HG02642 (cell line): ENCODE data around the gene DISC1.
"Not testable (repeated sequence)": the region's sequence is repeated elsewhere in the genome, so short reads cannot be mapped to it uniquely, and the experiment has no call there.

Experiments used
- ATAC-seq: cut with Tn5 transposase; IDR thresholded peaks from one replicate; pipeline ENCODE4 v1.9.1; 2021; ENCODE audit warnings: mild to moderate bottlenecking; ENCODE audit not compliant: unreplicated experiment, poor library complexity

Gene DISC1

DNA sequence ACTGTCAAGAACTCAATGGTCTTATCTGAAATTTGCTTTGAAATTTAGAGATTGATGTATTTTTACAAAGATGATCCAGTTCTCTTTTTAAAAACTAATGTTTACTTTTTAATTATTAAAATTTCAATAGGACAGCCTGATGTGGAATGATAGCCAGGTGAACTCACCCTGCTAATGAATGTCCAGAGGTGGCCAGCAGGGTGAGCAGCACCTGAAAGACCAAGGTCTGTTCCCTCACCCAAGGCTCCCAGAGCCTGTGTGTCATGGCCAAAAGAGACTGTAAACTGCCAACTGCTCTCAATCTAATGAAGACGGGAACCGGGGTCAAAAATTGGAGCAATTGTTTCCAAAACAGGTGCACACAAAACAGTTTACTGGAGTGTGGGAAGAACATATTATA is 340.4 kb downstream of the DISC1 start:
- no peak for ATAC-seq

DNA sequence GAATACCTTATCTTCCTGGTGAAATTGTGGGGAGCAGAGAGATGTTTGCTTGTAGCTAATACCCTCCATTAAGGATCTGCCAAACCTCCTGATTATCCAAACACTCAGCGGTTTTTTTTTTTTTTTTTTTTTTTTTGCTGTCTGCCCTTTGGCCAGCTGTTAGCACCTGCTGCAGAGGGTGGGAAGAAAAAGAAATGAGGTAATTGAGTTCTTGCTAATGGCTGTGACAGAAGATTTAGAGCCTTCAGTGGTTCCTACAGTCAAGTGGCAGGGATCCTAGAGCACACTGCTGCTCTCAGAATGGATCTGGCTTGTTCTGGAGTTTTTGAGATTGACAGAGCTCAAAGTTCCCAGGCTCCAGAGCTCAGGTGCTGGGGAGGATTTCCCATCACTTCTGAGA is 342.5 kb downstream of the DISC1 start:
- no peak for ATAC-seq

DNA sequence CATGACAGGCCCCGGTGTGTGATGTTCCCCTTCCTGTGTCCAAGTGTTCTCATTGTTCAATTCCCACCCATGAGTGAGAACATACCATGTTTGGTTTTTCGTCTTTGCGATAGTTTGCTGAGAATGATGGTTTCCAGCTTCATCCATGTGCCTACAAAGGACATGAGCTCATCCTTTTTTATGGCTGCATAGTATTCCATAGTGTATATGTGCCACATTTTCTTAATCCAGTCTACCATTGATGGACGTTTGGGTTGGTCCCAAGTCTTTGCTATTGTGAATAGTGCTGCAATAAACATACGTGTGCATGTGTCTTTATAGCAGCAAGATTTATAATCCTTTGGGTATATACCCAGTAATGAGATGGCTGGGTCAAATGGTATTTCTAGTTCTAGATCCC is 343.2 kb downstream of the DISC1 start:
- ATAC-seq = not testable (repeated sequence)

DNA sequence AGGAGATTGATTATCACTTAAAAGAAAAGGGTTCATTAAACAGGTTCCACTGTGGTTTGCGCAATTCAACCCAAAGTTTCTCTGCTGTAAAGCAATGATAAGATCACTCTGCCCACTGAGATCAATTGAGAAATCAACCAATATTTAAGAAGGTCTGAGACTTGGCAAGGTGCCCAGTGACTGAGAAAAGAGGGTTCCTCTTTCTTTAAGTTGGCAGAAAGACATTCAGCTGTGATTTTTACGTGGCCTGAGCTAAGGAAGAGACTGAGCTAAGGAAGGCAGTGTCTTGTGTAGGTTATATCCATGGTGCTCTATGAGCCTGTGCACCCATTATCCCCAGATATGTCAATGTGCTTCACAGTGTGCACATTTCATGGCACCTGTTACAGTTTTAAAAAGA is 344.1 kb downstream of the DISC1 start:
- no peak for ATAC-seq

DNA sequence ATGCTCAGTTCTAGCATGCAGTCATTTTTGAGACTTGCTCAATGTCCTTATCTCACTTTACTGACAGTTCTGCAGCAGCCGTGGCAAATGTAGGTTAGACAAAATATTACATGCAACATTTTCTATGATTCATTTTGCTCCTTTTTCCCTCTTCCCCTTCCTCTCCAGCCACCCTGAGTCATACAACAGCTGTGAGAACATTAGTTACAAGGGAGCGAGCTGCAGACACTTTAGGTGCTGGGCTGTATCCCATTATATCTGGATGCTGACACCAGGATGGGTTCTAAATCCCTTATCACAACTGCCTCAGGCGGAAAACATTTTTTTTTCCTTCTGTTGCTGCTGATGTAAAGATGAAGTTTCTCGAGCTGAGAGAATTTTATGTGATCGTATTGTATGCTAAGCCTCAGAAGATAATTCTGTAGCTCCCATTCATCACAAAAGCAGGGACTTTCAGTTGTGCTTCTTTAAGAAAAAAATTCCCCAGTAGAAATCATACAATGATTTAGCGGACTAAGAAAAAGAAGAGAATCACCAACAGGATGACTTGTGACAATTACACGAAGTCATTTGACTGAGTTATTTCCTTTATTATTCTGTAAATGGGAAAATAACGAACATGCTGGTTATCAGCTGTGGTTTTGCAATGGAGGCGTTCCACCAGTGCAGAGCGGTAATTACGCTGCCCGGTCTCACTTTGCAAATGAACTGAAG is 345.0 kb downstream of the DISC1 start:
- no peak for ATAC-seq

DNA sequence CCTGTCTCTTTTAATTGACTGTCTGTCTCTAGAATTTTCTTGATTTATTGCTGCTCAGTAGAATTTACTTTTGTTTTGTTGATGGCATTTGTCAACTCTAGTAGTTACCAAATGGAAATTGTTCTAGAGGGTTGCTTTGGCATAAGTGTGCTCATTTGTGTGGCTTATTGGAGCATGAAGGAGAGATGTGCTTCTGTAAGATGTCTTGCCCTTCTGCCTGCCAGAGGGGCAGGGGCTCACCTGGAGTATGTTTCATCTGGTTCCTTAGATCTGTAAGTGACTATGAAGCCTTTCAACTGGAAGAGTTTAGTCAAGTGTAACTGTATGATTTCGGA is 345.5 kb downstream of the DISC1 start:
- ATAC-seq = no peak

DNA sequence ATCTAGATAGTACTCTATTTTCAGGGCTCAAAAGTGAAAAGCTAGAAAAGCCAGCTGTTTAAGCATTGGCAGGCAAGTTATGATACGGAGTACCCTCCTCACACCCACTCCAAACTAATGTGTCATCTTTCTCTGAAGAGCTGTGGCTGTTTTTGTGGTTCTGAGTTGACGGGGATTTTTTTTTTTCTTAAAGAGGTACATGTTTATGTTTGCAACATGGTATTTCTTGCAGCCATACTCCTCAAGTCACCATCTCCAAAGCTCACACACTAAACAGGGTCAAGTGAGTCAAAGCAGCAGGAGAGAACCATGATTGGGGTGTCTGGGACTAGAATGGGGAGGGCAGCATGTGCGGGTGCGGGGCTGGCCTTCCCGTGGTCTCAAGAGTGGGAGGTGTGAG is 347.2 kb downstream of the DISC1 start:
- no peak for ATAC-seq

DNA sequence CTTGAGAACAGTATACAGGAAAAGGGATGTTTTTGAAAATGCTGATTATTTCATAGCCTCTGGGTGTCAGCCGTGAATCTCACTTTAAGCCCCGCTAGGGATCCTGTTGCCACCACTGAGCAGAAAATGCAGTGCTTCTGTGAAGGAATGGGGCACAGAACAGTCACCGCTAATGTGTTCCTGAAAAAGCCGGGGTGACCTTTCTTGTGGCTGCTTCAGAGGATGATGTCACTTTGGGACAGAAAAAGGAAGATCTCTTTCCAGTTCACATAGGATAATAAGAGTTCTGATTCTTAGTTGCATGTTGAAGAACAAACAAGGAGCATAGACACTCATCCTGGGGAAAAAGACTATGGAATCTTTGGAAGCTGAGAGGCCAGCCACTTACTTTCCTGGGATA is 349.6 kb downstream of the DISC1 start:
- ATAC-seq = no peak

DNA sequence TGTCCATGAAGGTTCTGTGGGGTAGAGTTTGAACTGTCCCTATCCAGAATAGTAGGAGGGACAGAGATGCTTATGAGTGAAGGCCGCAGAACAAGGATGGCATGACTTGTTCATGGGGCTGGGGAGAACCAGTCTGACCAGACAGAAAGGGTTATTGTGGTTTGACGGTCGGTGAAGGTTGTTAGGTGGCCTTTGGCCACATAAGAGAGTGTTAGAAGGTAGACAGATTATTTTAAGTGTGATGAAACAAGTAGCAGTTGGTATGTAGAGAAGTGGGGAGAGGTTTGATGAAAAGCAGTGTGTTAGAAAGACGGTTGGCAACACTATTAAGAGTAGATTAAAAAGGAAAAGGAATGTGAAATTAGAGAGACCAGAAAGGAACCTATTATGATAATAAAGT is 355.1 kb downstream of the DISC1 start:
- ATAC-seq = no peak

DNA sequence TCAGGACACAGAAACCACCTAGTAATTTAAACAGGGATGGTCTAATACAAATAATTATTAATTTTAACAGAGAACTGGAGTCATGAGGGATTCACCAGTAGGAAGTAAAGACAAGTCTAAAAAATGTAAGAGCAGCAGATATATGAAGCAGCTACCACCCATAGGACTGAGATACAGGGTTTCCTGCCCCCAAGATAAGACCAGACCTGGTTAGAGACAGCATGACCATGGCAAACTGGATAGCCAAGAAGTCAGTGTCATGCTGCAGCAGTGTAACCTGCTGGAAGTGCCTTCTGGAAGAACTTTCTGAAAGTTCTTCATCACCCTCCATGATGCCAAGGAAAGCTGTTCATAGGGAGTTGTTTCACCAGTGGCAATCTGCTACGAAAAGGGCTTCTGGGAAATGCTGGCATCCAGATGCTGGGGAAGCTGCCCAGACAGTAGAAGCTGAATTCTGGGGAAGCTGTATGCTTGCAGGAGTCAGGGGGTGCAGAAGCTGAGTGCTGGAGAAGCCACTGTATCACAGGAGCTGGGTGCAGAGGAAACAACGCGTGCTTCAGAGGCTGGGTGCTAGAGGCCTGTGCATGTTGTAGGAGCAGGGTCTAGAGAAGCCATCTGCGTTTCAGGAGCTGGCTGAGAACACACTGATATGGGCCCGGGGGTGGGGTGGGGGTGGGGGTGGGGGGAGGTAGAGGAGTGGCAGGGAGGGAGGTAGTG is 356.4 kb downstream of the DISC1 start:
- no peak for ATAC-seq

DNA sequence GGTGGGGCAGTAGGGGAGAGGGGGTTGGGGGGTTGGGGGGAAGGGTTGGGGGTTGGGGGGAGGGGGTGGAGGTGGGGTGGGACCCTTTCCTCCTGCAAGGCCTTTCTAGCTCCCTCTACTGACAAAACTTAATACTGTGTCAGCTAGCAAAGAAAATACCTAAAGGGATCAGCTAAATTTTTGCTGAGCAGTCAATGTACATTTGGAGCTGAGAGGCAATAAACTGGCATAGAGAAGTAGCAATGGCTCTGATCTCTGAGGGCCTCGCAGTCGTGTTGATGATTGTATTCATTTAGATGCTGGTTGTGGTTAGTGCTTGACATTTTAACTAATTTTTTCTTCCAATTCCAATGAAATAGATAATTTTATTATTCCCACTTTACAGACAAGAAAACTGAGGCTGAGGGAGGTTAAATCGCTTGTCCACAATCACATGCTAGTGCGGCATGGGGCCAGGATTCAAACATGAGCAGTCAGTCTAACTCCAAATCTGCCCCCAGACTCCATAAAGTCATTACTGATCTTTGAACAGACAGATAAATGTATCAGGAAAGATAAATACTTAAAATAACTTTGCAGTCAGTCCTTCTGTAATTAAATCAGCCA is 357.1 kb downstream of the DISC1 start:
- ATAC-seq = no peak

DNA sequence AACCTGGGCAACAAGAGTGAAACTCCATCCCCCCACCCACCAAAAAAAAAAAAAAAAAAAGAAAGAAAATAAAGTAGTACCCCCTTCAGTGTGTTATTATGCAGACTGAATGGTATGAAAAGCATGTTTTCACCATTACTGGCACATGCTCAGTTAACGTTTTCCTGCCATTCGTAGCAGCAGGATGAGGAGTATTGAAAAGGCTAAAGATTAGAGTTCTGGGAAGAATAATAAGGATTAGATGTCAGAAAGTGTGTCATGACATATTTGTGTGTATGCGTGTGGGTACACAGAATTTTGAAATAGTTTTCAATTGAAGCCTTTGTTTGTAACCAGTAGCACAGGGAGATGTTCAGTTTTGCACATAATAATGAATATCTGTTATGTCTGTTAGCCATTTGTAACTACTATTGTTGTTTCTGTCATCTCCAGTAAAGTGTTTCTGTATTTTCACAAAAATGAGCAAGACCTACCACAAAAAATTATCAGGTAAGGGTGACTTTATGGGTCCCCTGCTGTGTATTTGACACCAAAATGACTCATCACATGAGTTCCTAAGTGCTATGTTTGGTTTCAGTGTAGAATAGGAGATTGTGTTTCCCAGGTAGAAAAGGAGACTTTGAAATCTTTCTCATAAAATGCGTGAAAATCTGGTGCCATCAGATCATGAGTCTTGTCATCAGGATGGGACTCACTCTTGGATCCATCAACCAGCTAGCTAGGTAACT is 358.9 kb downstream of the DISC1 start:
- no peak for ATAC-seq

DNA sequence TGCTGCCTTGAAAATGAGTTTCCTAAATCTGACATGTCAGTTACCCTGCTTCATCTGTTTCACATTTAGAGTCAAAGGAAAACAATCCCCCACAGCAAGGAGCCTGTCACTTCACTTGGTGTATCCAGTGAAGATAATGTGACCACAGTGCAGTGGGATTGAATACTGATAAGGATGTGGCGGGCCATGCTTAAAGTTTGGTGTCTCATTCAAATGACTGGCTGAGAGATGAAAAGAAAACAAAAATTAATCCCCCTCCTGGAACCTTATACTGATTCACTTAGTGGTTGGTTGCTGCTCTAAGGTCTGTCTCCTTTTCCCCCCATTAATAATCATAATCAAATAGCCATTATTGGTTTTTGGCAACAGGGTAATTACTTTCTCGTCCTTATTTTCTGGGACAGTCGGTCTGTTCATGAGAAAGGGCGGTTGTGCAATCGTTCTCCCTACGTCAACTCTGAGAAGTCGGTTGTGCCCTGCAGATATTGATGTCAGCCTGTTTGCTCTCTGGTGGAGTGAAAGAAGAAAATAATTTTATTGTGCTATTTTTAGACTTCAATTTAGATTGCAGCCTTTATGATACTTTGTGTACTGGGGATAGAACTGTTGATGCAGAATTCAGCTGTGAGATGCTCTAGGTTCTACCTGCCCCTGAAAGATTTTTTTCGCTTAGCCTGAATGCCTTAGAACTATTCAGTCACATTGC is 360.2 kb downstream of the DISC1 start:
- no peak for ATAC-seq

DNA sequence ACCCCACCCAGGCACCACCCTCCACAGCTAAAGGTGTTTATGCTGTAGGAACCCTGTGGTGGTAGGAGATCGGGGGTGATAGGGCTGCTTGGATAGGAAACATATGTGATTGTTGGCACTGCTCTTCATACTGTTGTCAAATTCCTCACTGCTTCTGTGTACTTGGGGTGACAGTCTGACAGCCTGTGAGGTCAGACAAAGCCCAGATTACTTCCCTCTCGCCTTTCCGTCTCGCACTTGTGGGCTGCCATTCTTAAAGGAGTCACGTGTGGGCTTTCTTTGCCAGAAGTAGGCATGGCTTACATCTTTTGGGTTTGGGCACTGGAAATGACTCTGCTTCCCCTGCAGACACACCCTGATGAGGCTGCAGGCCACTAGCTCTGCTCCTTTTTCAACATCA is 363.8 kb downstream of the DISC1 start:
- ATAC-seq = no peak

DNA sequence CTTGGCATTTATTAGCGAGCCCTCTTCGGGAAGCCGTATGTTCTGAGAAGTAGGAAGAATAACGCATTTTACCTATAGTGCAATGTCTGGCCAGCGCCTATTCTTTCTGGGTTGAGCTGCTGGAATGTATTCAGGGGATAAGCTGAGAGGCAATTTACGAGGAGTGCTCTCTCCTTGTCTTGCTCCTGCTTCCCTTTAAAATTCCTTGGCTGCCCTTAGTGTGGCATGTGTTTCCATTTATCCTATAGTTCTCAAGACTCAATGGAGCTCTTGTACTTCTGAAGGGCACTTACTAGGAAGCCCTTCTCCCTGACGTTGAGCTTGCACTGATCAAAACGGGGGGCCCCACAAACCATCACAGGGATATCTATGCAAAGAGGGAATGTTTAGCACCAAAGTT is 364.6 kb downstream of the DISC1 start:
- no peak for ATAC-seq

DNA sequence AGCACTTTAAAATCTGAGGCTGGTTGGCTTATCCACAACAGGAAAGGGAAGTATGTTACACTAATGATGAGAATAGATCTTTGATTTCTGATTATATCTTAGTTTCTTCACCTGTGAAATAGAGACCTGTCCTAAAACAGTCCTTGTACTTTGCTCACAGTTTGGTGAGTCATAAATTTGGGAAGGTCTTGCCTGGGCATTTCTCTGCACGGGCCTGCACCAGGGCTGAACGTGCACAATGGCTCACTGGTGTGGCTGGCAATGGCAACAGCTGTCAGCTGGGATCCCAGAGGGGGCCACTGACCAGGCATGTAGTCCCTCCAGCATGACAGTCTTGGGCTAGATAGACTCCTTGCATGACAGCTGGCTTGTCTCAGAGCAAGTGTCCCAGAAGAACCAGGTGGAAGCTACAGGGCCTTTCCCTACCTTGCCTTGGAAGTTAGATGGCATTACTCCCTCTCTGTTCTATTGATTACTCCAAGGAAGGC is 367.4 kb downstream of the DISC1 start:
- ATAC-seq = no peak

DNA sequence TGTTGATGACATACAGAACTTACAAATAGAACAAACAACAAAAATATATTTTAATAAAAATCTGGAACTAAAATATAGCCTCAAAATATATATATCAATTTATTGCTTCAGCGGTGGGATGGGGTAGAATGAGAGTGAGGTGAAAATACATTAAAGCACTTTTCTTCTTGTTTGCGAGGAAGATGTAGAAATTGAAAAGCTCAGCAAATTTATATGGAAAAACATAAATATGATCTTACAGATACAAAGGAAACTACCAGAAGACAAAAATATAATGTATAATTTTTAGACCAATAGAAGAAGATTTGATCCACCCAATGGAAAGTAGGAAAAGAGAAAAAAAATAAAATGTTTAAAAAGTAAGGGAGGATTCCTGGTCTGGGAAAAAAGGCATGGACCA is 372.2 kb downstream of the DISC1 start:
- no peak for ATAC-seq

DNA sequence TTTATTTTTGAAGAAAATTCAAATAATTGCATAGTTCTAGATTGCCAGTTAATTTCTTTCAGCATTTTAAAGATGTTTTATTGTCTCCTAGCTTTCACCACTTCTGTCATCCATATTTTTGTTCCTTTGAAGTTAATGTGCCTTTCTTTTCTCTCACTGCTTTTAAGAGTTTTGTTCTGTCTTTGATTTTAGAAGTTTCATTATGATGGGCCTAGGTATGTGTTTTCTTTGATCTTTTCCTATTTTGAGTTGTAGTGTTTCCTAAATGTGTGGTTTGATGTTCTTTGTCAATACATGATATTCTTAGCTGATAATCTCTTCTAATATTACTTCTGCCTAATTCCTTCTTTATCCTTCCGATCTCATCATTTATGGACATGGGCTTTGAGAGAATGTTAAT is 378.7 kb downstream of the DISC1 start:
- ATAC-seq = no peak

DNA sequence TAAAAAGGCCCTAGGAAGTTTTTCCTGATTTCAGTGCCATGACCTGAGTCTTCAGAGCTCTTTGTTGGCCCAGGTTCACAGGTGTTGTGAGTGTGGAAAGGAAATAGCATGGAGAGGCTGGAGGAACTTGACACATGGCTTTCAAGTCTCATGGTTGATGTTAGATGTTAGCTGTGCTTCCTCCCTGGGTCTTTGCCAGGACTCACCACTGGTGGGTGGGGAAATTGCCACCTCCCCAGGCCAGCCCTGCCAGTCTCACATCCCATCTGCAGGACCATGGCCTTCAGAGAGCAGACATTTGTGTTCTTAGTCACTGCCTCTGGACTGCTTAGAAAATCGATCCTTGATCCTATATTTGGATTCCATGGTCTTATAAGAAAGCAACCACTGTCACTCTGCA is 383.2 kb downstream of the DISC1 start:
- no peak for ATAC-seq

DNA sequence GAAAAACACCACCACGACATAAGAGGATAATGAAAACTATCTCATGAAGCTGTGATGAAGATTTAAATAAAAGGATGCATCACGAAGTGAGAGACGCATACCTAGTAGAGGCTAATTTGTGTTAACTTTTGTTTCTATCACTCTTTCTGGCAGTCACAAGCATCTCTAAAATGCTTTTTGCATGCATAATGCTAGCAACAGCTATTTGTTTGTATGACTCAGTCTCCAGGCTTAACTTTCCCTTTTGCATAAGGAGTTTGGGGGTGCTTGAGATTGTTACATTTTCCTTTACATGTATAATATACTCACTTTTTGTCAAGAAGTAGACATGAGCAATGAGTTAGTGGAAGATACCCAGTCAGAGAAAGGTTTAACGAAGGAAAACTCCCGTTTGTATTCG is 385.4 kb downstream of the DISC1 start:
- no peak for ATAC-seq
